HEK293 (cell line): Measurements from ENCODE around the gene TSPEAR.

Source experiments
- CTCF ChIA-PET: fragments of 350-600 bp; formaldehyde crosslinking; extraction: SDS; loops from one replicate; lab custom pipeline; 2021; ENCODE audit warnings: antibody characterized with exemption; lab: Yijun Ruan, JAX
- POLR2A ChIA-PET: fragments of 300-600 bp; formaldehyde crosslinking; extraction: SDS; loops from one replicate; lab custom pipeline; 2020; ENCODE audit warnings: antibody characterized with exemption, inconsistent platforms; lab: Yijun Ruan, JAX
- H3K27ac ChIP-seq: fragments of 200-500 bp; sonication (Bioruptor generic); 2 replicates; pipeline ENCODE4 v1.5.1; 2014; ENCODE audit warnings: low read depth, low read length, control low read depth, inconsistent platforms; ENCODE audit errors: extremely low read depth
- H3K36me3 ChIP-seq, 2 experiments: fragments of 200-500 bp in 1 of 2; sonication (Bioruptor generic) in 1 of 2; 1 replicate in 1 of 2; 2 replicates in 1 of 2; pipeline ENCODE4 v1.5.1; 2014 to 2017; ENCODE audit warnings: inconsistent platforms in 2 of 2, low read length in 2 of 2; ENCODE audit not compliant: control insufficient read depth in 2 of 2, insufficient read depth in 1 of 2
- H3K4me1 ChIP-seq: fragments of 200-500 bp; sonication (Bioruptor generic); 2 replicates; pipeline ENCODE4 v1.5.1; 2014; ENCODE audit warnings: mild to moderate bottlenecking, low read length, inconsistent platforms; ENCODE audit not compliant: control insufficient read depth, insufficient read depth
- H3K4me3 ChIP-seq: 2 replicates; pipeline ENCODE4 v1.5.1; 2011; ENCODE audit warnings: low read depth, mild to moderate bottlenecking, control low read depth, low read length, moderate library complexity
- H3K9me3 ChIP-seq: fragments of 200-500 bp; sonication (Bioruptor generic); 2 replicates; pipeline ENCODE4 v1.5.1; 2014; ENCODE audit warnings: low read depth, low read length, inconsistent platforms; ENCODE audit not compliant: control insufficient read depth, insufficient read depth
- GLIS1 ChIP-seq: fragments of 450-650 bp; formaldehyde crosslinking; IDR thresholded peaks from 2 replicates; pipeline ENCODE4 v1.5.1; 2016; ENCODE audit warnings: missing biosample characterization, missing genetic modification characterization
- WT1 ChIP-seq: fragments of 450-650 bp; formaldehyde crosslinking; IDR thresholded peaks from 2 replicates; pipeline ENCODE4 v1.5.1; 2016; ENCODE audit warnings: missing biosample characterization, missing genetic modification characterization
- YY2 ChIP-seq: fragments of 450-650 bp; formaldehyde crosslinking; IDR thresholded peaks from 2 replicates; pipeline ENCODE4 v1.5.1; 2016; ENCODE audit warnings: missing biosample characterization, missing genetic modification characterization
- ZFP37 ChIP-seq: fragments of 450-650 bp; formaldehyde crosslinking; IDR thresholded peaks from 2 replicates; pipeline ENCODE4 v1.5.1; 2016; ENCODE audit warnings: missing biosample characterization, missing genetic modification characterization
- ZNF19 ChIP-seq: fragments of 450-650 bp; formaldehyde crosslinking; IDR thresholded peaks from 2 replicates; pipeline ENCODE4; 2016; ENCODE audit warnings: missing biosample characterization, missing genetic modification characterization, low read depth
- ZNF202 ChIP-seq: fragments of 450-650 bp; formaldehyde crosslinking; IDR thresholded peaks from 2 replicates; pipeline ENCODE4 v1.5.1; 2016; ENCODE audit warnings: missing biosample characterization, missing genetic modification characterization, borderline replicate concordance
- ZNF266 ChIP-seq: fragments of 450-650 bp; formaldehyde crosslinking; IDR thresholded peaks from 2 replicates; pipeline ENCODE4 v1.5.1; 2016; ENCODE audit warnings: missing biosample characterization, missing genetic modification characterization, low read depth
- ZNF404 ChIP-seq: fragments of 450-650 bp; formaldehyde crosslinking; IDR thresholded peaks from 2 replicates; pipeline ENCODE4 v1.5.1; 2017; ENCODE audit warnings: missing biosample characterization, missing genetic modification characterization
- ZNF555 ChIP-seq: fragments of 450-650 bp; formaldehyde crosslinking; conservative IDR thresholded peaks from 2 replicates; pipeline ENCODE4 v1.5.1; 2017; ENCODE audit warnings: missing biosample characterization, mild to moderate bottlenecking, missing genetic modification characterization, inconsistent platforms
- ZNF658 ChIP-seq: fragments of 450-650 bp; formaldehyde crosslinking; IDR thresholded peaks from 2 replicates; pipeline ENCODE4; 2016; ENCODE audit warnings: missing biosample characterization, missing genetic modification characterization
- ZNF777 ChIP-seq: fragments of 450-650 bp; formaldehyde crosslinking; IDR thresholded peaks from 2 replicates; pipeline ENCODE4 v1.5.1; 2017; ENCODE audit warnings: missing biosample characterization, missing genetic modification characterization, borderline replicate concordance
- ZNF785 ChIP-seq: fragments of 450-650 bp; formaldehyde crosslinking; IDR thresholded peaks from 2 replicates; pipeline ENCODE4 v1.5.1; 2016; ENCODE audit warnings: missing biosample characterization, missing genetic modification characterization
- TF ChIP-seq, protein P1 (sequence below): fragments of 450-650 bp; formaldehyde crosslinking; IDR thresholded peaks from 2 replicates; pipeline ENCODE4 v1.5.1; 2016; ENCODE audit warnings: missing biosample characterization, missing genetic modification characterization
- TF ChIP-seq, protein P2 (sequence below): fragments of 450-650 bp; formaldehyde crosslinking; IDR thresholded peaks from 2 replicates; pipeline ENCODE4 v1.5.1; 2016; ENCODE audit warnings: missing biosample characterization, missing genetic modification characterization
- TF ChIP-seq, protein P3 (sequence below): fragments of 450-650 bp; formaldehyde crosslinking; IDR thresholded peaks from 2 replicates; pipeline ENCODE4 v1.5.1; 2016; ENCODE audit warnings: missing biosample characterization, missing genetic modification characterization, borderline replicate concordance
- TF ChIP-seq, protein P4 (sequence below): fragments of 450-650 bp; formaldehyde crosslinking; IDR thresholded peaks from 2 replicates; pipeline ENCODE4 v1.5.1; 2017; ENCODE audit warnings: missing biosample characterization, missing genetic modification characterization

TSPEAR gene

DNA sequence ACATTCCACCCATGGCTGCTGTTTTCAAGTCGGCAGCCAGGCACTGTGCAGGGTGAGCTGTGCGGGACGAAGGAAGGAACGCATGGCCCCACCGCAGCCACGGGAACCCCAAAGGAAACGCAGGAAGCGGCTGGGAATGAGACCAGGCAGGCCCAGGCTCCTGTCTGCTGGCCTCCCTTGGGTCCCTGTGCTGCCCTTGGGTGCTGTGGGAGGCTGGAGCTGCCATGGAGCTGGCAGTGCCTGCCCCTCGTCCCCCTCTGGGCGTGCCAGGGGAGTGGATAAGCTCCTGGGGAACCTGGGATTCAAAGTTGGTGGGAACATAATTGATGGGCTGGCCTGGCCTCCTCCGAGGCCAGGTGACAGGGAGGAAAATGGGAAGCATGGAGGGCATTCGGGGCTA lies 143.1 kb downstream of the TSPEAR start:
- H3K27ac ChIP-seq, result no peak overlapping the region
- ChIA-PET POLR2A (no interaction called here), CTCF (interaction anchor here (0.6 kb wide), 1 partner anchor 58 kb away, joined by 4 read pairs; no protein-coding TSS in a partner anchor)

DNA sequence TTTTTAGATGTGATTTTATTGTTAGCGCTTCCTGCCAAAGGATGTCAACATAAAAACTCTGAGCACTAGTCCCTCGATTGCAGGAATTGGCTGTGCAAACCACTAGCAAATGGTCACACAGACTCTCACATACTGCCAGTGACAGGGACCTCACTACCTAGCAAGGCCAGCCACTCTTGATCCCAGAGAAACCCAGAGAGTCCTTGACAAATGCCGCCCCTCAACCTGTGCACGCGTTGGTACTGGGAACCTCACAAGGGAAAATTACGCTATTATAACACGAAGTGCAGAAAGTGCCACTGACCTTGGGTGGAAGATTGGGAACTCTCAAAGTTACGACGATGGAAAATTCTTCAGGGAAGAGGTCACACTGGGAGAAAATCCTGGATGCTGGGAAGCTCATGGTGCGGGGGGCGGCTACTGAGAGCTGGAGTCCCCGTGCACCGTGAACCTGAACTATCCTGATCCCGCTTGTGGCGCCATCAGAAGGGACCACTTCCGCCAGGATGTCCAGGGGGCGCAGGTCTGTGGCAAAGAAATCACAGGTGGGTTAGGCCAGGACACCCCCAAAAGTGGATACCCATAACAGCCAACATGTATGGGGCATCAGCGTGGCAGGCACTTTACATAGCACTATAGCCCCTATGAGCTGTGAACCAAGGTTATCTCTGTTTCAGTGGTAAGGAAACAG lies 143.7 kb downstream of the TSPEAR start:
- ChIA-PET CTCF (interaction anchor here (0.6 kb wide), 1 partner anchor 58 kb away, joined by 4 read pairs; no protein-coding TSS in a partner anchor), POLR2A (no interaction called here)
- no peak for TF ChIP-seq ZNF658 (tag by site-specific recombination)
- no peak for TF ChIP-seq ZFP37
- TF ChIP-seq, protein P1, sequence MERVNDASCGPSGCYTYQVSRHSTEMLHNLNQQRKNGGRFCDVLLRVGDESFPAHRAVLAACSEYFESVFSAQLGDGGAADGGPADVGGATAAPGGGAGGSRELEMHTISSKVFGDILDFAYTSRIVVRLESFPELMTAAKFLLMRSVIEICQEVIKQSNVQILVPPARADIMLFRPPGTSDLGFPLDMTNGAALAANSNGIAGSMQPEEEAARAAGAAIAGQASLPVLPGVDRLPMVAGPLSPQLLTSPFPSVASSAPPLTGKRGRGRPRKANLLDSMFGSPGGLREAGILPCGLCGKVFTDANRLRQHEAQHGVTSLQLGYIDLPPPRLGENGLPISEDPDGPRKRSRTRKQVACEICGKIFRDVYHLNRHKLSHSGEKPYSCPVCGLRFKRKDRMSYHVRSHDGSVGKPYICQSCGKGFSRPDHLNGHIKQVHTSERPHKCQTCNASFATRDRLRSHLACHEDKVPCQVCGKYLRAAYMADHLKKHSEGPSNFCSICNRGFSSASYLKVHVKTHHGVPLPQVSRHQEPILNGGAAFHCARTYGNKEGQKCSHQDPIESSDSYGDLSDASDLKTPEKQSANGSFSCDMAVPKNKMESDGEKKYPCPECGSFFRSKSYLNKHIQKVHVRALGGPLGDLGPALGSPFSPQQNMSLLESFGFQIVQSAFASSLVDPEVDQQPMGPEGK (tag by site-specific recombination), result no peak
- no peak for TF ChIP-seq ZNF785 (tag by site-specific recombination)
- no peak for TF ChIP-seq ZNF19 (tag by site-specific recombination)
- TF ChIP-seq, protein P2, sequence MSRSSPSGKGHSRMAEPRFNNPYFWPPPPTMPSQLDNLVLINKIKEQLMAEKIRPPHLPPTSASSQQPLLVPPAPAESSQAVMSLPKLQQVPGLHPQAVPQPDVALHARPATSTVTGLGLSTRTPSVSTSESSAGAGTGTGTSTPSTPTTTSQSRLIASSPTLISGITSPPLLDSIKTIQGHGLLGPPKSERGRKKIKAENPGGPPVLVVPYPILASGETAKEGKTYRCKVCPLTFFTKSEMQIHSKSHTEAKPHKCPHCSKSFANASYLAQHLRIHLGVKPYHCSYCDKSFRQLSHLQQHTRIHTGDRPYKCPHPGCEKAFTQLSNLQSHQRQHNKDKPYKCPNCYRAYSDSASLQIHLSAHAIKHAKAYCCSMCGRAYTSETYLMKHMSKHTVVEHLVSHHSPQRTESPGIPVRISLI (tag by site-specific recombination), result no peak
- TF ChIP-seq GLIS1, result no peak
- no peak for TF ChIP-seq ZNF202 (tag by site-specific recombination)
- TF ChIP-seq ZNF555 (tag by site-specific recombination), result no peak
- no peak for TF ChIP-seq YY2 (tag by site-specific recombination)
- TF ChIP-seq ZNF777 (tag by site-specific recombination), result no peak
- TF ChIP-seq, protein P3, sequence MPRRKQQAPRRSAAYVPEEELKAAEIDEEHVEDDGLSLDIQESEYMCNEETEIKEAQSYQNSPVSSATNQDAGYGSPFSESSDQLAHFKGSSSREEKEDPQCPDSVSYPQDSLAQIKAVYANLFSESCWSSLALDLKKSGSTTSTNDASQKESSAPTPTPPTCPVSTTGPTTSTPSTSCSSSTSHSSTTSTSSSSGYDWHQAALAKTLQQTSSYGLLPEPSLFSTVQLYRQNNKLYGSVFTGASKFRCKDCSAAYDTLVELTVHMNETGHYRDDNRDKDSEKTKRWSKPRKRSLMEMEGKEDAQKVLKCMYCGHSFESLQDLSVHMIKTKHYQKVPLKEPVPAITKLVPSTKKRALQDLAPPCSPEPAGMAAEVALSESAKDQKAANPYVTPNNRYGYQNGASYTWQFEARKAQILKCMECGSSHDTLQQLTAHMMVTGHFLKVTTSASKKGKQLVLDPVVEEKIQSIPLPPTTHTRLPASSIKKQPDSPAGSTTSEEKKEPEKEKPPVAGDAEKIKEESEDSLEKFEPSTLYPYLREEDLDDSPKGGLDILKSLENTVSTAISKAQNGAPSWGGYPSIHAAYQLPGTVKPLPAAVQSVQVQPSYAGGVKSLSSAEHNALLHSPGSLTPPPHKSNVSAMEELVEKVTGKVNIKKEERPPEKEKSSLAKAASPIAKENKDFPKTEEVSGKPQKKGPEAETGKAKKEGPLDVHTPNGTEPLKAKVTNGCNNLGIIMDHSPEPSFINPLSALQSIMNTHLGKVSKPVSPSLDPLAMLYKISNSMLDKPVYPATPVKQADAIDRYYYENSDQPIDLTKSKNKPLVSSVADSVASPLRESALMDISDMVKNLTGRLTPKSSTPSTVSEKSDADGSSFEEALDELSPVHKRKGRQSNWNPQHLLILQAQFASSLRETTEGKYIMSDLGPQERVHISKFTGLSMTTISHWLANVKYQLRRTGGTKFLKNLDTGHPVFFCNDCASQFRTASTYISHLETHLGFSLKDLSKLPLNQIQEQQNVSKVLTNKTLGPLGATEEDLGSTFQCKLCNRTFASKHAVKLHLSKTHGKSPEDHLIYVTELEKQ (tag by site-specific recombination), result no peak
- no peak for TF ChIP-seq ZNF266 (tag by site-specific recombination)
- TF ChIP-seq, protein P4, sequence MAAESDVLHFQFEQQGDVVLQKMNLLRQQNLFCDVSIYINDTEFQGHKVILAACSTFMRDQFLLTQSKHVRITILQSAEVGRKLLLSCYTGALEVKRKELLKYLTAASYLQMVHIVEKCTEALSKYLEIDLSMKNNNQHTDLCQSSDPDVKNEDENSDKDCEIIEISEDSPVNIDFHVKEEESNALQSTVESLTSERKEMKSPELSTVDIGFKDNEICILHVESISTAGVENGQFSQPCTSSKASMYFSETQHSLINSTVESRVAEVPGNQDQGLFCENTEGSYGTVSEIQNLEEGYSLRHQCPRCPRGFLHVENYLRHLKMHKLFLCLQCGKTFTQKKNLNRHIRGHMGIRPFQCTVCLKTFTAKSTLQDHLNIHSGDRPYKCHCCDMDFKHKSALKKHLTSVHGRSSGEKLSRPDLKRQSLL (tag by site-specific recombination), result no peak
- no peak for TF ChIP-seq WT1 (tag by site-specific recombination)
- Histone ChIP-seq H3K36me3 (no peaks in the 10 kb centered on the region), H3K4me3 (no peak overlapping the region), H3K27ac (no peak overlapping the region), H3K9me3 (no peaks in the 10 kb centered on the region), H3K4me1 (no peaks in the 10 kb centered on the region)

More for the DNA sequence above, 143.1 kb downstream of the TSPEAR start:
- H3K36me3 ChIP-seq, result no peaks in the 10 kb centered on the region
- H3K4me1 ChIP-seq, result no peaks in the 10 kb centered on the region
- H3K9me3 ChIP-seq, result no peaks in the 10 kb centered on the region
- H3K4me3 ChIP-seq, result no peak overlapping the region
- TF ChIP-seq ZNF266 (tag by site-specific recombination), result no peak
- no peak for TF ChIP-seq ZNF404 (tag by site-specific recombination)
- no peak for TF ChIP-seq ZNF777 (tag by site-specific recombination)
- TF ChIP-seq, protein P1 (tag by site-specific recombination), result no peak
